SK-N-DZ (cell line): ENCODE results near the gene NGF.
"Not testable (repeated sequence)": the region's sequence is repeated elsewhere in the genome, so short reads cannot be mapped to it uniquely, and the experiment has no call there.

Experiments used
- DNase-seq: peaks from one replicate; pipeline ENCODE4 v3.0.0-alpha.2; 2015; ENCODE audit warnings: low spot score

The NGF gene

DNA sequence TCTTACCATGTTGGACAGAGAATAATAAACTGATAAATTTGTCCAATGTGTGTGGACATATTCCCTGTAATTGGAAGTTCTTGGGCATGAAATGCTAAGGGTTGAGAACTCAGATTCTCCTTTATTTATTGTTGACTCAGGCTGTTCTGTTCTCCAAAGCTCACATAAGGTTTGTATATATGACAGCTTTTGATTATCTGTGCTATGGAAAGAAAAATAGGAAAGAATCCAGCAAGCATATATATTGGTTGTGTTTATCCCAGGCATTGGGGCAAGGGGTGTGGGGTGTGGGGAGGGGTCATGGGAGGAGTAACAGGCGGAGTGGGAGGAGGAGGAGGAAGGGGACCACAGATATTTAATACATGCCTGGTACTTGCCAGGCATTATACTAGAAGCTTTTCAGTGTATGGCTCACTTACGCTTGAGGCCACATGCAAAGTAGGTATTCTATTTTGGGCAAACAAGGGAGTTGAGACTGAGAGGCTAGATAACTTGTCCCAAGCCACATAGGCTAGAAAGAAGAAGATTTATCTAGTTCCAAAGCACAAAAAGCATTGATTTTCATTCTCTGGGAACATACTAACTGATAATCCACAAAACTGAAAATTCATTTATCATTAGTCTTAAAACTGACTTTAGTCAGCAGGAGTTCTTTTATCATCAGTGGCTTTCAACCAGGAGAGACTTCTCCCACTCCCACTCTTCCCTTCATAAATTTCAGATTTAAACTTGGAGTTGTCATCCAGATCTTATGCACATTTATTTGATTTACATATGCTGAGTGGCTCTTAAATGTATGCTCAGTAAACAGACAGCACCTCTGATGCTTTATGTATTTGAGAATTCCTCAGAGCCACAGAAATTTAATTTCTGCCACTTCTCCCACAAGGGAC lies 27.2 kb downstream of the NGF start:
- DNase-seq, result no peak

DNA sequence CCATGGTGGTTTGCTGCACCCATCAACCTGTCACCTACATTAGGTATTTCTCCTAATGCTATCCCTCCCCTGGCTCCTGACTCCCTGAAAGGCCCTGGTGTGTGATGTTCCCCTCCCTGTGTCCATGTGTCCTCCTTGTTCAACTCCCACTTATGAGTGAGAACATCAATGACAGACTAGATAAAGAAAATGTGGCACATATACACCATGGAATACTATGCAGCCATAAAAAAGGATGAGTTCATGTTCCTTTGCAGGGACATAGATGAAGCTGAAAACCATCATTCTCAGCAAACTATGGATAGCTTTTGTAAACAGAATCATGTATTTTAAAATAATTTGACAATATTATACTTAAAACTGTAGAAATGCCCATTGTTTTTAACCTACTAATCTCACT lies 28.5 kb downstream of the NGF start:
- not testable (repeated sequence) for DNase-seq

DNA sequence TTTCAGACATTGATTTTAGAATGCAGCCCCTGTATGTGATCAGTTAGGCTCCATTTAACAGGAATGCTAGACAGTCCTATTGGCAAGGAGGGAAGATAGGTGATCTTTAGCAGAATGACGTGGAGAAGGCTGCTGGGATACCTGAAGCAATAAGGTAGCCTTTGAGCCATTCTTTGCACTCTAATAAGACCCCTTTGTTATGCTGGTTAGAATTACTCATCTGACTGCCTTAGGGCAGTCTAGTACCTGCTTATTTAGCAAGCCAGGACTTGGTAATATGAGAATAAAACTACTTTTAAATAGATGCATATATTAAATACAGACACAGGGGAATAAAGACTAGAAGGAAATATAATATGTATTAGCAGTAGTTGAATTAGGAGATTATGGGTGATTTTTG lies 29.1 kb downstream of the NGF start:
- no peak for DNase-seq

DNA sequence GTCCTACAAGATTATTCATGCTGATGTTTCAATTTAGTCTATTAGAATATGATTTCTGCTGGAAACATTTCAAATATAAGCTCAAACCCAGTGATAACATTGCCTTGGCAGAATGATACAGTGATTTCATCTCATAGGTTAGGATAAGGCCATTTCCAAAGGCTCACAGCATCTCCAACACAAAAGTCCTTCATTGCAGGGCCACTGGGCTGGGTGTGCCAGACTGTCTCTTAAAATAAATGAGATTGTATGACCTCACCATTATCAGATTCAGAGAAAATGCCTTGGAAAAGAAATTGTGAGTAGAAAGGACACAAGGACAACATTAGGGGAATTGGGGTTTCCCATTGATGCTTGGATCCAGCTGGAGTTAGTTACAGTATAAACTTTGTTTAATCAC lies 30.4 kb downstream of the NGF start:
- DNase-seq, result no peak

DNA sequence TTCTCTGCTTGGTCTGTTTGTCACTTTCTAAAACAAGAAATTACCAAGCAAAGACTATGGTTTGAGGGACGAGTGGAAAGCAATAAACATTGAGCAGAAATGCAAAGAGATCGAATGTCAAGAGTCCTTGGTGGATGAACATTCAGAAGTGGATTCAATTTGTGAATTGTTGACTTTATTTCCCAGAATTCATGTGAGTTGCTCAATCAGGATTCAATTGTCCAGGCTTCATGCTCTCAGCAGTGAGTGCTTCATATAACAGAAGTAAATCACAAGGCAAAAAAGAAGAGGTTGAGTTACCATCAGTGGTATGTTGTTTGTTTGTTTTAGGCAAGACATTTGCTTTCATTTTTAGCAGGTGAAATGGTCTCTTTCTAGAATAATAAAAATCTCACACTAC lies 31.9 kb downstream of the NGF start:
- DNase-seq, result no peak

DNA sequence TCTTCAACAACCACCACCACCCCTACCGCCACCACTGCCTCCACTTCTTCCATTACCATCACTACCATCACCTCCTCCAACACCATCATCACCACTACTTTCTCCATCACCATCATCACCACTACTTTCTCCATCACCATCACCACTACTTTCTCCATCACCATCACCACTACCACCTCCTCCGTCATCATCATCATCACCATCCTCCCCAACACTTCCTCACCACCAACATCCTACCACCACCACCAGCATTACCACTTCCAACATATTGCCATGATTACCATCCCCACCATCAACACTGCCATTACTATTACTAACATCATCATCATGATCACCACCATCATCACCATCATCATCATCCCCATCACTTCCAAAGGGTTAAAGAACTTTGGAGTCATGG lies 34.7 kb downstream of the NGF start:
- no peak for DNase-seq

DNA sequence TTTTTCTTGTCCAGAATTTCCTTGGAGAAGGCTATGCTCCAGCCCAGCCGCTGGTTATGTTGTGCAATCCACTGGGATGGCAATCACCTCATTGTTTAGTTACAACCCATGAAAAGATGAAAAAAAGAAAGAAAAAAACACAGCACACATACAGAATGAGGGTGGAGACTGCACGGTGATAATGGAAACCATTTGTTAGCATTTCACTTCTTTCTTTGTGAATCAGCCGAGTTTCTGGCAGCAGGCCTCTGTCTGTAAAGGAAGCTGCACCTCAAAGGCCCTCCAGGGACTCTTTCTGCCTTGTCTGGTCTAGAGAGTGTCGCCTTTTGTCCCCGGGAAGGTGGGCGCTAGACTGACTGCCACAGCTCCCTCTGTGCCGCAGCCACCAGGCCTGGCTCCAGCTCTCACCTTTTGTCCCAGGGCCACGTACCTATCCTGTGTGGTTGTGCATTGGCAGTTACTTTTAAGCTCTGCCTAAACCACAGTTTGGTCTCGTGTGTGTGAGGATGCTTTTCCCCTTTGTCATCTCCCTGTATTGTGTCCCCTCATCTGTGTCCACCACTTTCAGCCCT lies 35.6 kb downstream of the NGF start:
- no peak for DNase-seq

DNA sequence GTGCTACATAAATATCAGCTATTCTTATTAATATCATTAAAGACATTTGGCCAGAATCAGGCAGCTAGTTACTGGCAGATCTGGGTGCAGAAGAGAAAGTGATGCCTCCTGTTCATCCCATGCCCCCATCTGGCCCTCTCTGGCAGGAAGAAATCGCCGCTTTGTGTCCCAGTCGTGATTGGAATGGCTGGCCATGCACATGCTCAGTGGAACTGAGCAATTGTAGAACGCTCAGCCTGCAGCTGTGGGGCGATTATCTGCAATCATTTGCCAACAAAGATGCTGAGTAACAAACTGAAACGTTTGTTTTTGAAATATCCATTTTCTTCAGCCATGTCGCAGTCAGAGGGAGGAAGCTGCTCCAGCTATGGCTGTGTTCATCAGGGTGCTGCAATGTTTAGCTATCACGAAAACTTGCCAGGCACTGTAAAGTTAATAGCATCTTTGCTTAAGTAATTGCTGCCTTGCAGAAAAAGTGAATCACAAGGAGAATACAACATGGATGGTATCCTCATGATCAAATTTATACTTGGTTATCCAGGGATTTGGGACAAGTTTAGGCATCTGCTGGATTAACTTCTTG lies 36.5 kb downstream of the NGF start:
- no peak for DNase-seq

DNA sequence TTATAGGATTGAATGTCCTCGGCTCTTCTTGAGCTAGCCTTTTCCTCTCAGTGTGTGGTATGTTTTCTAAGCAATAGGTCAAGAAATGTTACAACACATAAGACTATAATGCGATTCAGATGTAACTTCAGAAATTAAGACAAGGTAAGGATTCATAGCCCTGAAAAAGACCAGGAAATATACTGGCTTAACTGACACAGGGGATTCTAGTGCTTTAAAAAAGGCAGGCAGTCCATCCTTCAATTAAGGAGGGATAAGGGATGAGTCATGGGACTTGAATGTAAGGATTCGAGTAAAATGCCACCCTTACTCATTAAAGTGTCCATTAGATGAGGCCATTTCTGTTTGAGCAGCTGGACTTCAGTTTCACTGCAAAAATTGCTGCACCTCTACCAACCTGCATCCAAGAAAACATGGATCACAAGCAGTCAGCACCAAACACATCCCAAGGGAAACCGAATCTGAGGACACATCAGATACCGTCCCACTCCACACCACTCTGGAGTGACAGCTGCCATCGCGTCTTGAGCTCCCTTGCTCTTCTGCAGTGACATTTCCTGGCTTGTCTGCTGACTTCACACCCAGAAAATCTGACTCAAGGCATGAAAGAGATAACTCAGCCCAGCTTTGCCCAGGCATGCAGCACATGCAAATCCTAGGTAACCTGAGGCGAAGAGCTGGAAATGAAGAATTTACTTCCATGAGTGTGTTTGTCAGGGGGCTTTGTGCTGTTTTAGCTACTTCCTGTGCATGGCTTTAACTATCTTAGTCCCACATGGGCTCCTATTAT lies 37.8 kb downstream of the NGF start:
- DNase-seq, result no peak

DNA sequence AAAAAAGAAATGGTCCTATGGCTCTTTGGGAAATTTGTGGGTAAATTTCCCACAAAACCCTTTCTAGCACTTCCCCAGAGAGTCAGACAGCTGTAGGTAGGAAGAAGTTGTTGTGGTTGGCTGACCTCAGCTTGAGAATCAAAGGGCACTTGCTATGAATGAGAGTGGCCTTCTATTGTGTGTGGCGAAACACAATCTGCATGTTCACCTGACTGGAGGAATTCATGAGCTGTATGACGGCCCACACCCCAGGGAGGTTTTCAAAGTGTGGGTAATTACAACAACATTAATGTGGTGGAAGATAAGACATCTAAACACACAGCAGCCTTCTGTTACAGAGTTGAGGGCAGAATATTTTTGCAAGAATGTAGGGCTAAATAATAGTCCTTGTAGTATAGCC lies 38.8 kb downstream of the NGF start:
- DNase-seq, result no peak

DNA sequence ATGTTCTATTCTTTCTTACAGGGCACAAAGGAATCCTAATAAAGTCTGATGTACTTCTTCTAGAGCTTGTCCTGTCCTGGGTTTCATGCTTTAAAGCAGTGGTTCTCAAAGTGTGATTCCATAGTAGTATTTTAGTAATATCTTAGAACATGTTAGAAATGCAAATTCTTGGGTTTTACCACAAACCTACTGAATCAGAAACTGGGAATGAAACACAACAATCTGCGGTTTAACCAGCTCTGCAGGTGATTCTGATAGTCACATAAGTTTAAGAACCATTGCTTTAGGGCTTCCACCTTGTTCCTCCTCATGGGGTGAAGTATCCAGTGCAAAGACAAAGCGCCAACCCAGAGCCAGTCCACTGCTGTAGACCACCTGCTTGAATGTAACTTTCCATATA lies 41.1 kb downstream of the NGF start:
- DNase-seq, result no peak

DNA sequence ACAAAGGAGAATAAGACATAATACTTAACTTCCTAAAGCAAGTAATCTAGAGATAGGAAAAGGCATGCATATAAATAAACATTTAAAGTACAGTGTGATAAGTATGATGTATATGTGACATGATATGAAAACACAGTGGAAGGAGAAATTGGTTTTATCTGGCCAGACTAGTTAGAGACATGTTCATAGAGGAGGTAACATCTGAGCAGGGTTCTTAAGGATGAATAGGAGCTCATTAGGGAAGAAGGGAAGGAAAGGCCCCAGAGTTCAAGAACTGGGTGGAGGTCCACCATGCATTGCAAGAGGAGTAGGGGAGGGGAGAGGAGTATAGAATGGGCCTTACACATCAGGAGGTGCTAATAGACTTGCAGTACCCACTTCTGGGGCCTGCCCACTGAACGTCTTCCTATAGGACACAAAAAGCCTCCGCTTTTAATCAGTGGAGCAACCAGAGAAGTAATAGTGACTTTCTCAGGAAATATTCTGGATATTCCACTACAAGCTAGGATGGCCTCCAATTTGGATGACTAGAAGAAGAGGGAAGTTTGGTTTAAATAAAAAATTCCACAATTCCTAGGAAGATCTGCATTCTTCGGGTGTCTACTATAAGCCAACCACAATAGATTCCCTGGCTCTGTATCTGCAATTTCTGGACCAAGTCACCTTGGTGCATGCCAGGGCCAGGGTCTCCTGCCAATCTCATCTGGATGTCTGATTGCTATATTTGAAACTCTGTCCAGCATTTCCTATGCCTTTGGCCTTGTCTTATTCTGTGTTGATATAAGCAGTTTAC lies 41.9 kb downstream of the NGF start:
- no peak for DNase-seq

DNA sequence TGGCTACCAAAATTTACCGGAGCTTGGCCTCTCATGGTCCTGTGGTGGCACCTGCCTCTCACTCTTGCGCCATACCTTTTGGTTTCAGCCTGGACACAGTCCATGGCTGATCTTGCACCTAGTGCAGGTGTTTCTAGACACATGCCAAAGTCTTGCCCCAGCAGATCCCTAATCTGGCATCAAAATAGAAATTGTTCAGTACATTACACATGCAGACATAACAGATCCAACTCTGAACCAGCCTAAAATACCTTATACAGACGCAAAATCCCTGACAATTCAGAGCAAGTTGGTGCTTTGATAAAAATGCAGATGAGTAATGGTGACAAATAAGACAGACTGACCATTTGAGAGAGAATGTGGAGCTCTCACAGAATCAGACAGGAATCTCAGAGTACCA lies 44.1 kb downstream of the NGF start:
- DNase-seq, result no peak

DNA sequence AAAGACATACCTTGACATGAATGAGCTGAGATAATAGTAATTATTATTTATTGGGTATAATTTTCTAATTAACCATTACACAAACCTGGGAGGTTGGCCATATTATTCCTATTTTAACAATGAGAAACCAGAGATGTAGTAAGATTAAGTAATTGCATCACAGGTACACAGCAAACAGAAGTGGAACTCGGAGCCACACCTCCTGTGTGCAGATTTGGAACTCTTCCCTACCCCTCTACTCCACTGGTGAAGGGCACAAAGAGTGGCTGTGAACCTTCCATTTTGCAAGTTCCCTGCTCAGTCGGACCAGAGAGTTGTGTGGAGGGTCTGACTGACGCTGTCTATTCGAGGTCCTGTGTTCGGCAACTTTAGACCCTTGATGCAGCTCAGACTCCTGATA lies 45.0 kb downstream of the NGF start:
- no peak for DNase-seq

DNA sequence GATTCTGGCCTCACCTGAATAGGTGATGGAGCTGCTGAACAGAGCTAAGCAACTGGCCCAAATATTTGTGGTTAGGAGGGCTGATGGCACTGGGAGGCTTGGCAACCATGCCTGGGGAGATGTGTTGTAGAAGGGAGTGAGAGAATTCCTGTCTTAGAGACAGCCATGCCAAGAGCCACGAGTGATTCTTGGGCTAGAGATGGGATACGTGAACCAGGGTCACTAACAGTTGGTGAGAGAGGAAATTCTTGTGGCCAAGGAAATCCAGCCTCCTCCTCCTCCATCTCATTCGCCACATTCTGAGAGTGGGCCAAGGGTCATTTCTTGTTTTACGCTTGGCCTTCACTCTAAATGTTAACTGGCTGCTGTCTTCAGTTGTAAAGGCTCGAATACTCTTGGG lies 46.3 kb downstream of the NGF start:
- DNase-seq, result no peak

DNA sequence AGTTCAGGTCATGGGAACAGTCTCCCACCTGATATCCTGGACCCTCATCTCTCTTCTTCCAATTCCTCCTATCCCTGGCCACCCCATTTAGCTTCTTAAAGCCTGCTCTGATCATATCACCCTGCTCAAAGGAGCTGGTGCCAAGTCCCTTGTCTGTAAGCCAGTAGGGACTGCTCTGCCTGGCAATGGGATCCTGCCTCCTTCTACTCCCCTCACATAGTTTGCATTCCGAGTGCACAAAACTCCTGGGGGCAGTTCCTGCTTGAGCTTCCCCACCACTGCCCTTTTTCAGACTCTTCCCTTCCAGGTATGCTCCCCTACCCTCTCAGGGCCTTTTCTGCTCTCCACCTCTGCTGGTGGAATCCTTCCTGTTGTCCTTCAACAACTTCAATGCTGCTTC lies 48.1 kb downstream of the NGF start:
- DNase-seq, result no peak

DNA sequence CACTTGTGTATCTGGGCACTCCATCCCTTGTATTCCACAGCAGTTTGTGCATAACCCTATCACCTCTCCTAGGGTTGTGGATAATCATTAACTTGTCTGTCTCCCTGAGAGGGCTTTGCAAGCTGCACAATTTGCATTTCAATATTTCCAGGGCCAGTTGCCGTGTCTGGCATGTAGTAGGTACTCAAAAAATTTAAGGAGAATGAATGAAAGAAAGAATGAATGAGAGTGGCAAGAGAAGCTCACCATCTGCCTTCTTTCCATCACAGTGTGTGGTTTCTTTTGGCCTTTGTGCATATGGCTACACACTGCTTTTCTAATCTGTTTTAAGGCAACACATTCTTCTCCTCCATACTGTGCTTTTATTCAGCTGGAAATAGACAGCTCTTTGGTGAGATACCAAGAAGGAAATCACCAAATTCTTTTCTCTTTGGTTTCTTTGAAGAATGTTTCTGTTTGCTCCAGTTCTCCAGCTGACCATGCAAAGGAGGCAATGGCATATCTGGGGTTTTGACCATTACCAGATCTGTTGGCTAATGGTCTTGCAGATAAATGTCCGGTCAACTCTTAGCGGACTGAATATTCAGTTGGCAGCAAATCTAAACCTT lies 49.4 kb downstream of the NGF start:
- no peak for DNase-seq

DNA sequence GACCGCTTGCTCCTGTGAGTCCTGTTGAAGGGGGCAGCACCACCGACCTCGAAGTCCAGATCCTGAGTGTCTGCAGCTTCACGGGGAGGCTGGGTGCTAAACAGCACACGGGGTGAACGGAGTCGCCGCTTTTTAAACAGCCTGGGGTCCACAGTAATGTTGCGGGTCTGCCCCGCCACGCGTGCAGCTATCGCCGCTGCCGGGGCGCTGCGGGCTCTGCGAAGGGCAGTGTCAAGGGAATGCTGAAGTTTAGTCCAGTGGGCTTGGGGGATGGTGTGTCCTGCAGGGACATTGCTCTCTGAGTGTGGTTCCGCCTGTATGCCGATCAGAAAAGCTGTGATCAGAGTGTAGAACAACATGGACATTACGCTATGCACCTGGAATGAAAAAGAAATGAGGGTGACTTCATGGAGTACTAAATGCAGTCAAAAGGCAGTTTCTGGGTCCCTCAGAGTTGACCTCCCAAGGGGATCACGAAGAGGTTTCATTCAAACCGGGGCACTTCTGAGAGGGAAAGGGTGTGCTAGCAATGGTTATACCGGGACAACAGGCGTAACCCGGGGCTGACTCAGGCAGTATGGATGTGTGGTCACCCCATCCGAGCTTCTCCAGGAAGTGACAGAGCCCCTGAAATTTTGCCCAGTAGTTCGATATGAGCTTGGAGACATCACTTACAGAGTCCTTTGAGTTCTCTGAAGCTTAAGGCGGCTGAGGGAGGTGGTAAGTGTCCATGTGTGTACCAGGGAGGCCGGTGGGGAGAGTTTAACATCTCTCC lies 51.4 kb downstream of the NGF start:
- no peak for DNase-seq

DNA sequence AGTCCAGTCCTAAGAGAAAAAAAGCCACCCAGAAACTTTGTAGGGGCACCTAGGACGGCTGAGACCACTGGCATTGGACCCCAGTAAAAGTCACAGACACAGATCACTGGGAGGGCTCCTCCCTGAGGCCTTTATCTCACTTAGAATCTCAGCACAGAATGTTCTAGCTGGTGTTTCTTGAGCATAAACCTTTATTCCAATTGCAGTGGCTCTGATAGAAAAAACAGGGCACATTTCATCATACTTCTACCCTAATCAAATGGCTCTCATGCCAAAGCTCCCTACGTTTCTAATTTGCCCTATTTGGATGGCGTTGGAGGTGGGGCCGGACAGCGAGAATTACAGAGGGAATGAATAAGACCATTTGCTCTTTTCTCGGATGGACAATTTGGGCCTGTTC lies 53.8 kb downstream of the NGF start:
- DNase-seq, result no peak

DNA sequence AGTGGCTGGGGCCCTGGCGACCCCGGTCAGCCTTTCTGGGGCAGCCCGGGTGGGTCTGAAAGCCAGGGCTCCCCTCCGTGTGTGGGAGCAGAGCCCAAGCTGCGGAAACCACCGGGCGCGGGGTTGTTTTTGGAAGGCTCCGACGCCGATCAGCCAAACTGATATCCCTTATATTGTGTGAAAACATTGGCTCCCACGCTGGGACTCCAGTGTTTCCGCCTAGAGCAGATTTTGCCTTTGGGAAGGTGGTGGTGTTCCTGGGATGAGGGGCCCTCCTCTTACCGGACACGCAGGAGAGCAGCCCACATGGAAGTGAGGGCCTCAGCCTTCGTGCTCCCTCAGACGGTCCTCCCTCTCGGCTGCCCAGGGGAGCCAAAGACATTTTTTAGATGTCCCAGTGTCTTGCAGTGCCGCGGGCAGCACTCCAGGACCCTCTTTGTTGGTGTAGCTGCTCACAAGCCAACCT lies 54.3 kb downstream of the NGF start:
- no peak for DNase-seq
